A172 (cell line): ENCODE measurements around the gene DOCK4. TPM values are rescaled to one million over a fixed set of nuclear protein-coding genes. Genes with fewer than 3 reads are reported as not detected.

Source experiments
- total RNA-seq: library from RNA; depleted of rRNA; stranded (reverse); fragments of >200 nt; shearing (Covaris generic); gene quantifications from 2 replicates; pipeline ENCODE4 v1.2.3, GENCODE V29; 2014; rRNA removed

DOCK4 gene
- total RNA-seq, 1 experiment from 2014 or later, result 7.2 TPM

Other genes starting within 250 kb of the DOCK4 start
- gene ZNF277, start 296 bp upstream of the DOCK4 start, total RNA-seq, result 20.6 and 30.9 TPM in 2 replicates
- gene IFRD1, start 244.1 kb upstream of the DOCK4 start, total RNA-seq, result 97.0 and 114 TPM in 2 replicates